HG02852 (cell line): ENCODE data around the gene MPL.
"Not testable (repeated sequence)": the region's sequence is repeated elsewhere in the genome, so short reads cannot be mapped to it uniquely, and the experiment has no call there.

Experiments
- ATAC-seq: cut with Tn5 transposase; IDR thresholded peaks from one replicate; pipeline ENCODE4 v1.9.1; 2021; ENCODE audit warnings: mild to moderate bottlenecking, moderate library complexity; ENCODE audit not compliant: unreplicated experiment

MPL gene

DNA sequence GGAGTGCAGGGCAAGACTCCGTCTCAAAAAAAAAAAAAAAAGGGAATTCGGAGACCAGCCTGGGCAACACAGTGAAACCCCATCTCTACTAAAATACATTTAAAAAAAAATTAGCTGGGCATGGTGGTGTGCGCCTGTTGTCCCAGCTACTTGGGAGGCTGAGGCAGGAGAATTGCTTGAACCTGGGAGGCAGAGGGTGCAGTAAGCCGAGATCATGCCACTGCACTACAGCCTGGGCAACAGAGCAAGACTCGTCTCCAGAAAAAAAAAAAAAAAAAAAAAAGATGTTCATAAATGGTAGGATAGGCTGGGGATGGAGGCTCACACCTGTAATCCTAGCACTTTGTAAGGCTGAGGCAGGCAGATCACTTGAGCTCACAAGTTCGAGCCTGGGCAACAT, 32.2 kb downstream of the MPL start:
- ATAC-seq: not testable (repeated sequence)

GRCh38 chr1:43370564-43370963, 32.9 kb downstream of the MPL start:
- ATAC-seq: no peak

DNA sequence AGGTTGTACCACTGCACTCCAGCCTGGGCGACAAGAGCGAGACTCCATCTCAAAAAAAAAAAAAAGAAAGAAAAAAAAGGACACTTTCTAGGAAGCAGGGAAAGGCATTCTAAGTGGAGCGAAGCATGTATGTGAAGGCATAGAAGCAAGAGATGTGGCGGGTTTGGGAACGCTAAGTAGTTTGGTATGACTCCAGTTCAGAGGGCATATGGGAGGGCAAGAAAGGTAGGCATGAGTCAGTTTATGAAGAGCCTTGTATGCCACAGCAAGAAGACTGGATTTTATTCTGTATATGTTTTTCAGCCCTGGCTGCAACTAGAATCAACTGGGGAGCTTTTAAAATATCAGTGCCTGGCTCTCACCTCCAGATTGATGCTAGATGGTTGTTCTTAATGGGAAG, 34.6 kb downstream of the MPL start:
- ATAC-seq: no peak

- no peak for ATAC-seq
These were observed 35.7 kb downstream of the MPL start for GRCh38 chr1:43373066-43373940.

DNA sequence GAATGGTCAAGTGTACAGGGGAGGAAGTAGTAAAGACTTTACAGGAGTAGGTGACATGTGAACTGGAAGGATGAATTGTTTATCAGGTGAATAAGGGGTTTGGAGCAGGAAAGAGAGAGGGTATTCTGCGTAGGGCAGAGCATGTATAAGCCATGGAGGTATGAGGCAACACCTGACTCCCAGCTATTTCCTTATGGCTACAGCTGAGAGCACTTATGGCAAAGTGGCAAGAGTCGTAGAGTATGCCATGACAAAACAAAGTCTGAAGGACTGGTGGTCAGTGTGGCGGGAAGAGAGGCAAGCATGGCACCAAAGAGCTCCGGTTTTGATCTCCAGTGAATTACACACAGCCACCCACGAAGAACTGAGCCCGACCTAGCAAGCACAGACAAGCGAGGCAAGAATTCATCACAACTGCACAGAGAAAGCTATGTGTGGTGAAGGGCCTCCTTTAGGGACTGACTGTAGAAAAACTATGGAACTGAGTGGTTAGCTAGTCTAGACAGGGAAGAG, 39.2 kb downstream of the MPL start:
- ATAC-seq: no peak

GRCh38 chr1:43377831-43378230, 40.2 kb downstream of the MPL start:
- ATAC-seq: no peak

GRCh38 chr1:43379476-43379875, 41.9 kb downstream of the MPL start:
- ATAC-seq: no peak

DNA sequence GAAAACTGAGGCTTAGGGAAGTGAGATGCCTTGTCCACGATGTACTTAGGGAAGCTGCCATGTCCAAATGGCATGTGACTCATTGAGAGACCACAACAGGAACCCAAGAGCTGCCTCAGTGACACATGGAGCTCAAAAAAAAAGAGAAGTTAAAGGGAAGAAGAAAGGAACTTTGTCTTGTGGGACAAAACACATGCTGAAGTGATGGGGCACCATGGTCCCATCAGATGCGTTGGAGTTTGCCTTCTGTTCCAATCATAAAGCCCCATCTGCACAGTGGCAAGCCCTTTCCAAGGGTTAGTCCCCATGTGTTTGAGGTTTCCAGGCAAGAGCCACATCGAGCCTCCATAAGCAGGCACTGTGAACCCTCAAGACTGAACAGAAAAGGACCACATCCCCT, 44.0 kb downstream of the MPL start:
- no peak for ATAC-seq

GRCh38 chr1:43382027-43382779, 44.6 kb downstream of the MPL start:
- no peak for ATAC-seq

DNA sequence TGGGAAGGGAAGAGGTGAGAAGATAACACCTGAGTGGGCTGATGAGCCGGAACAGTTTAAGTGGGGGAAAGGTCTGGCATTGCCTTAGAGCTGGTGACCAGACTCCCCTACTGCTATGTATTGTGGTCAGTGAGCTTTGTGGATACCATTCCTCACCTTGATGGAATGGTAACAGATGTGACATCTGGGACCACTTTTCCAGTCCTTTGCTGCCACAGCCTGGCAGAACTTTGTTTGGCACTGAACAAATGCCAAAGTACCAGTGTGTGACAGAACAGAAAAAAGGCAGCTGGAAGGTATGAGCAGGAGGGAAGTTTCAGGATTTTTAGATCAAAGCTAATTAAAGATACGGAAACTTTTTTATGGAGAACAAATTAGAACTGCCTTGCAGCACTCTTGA, 45.8 kb downstream of the MPL start:
- ATAC-seq: no peak

DNA sequence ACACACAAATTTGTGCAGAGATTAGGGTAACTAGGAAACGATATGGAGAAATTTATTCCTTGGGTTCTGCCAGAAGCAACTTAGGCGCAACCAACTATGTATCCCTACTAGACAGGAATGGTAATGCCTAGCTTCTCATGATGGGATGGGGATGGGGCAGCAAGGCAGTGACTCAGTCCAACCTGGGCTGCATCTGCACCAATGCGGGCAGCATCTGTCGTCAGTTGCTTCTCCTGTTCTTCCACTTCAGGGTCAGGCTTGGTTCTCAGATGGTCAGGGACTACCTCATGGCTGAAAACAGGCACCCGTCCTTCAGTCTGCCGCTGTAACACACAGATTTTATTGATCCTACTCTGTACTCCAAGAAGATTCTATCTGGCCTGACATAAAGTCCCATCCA, 49.1 kb downstream of the MPL start:
- ATAC-seq: no peak

DNA sequence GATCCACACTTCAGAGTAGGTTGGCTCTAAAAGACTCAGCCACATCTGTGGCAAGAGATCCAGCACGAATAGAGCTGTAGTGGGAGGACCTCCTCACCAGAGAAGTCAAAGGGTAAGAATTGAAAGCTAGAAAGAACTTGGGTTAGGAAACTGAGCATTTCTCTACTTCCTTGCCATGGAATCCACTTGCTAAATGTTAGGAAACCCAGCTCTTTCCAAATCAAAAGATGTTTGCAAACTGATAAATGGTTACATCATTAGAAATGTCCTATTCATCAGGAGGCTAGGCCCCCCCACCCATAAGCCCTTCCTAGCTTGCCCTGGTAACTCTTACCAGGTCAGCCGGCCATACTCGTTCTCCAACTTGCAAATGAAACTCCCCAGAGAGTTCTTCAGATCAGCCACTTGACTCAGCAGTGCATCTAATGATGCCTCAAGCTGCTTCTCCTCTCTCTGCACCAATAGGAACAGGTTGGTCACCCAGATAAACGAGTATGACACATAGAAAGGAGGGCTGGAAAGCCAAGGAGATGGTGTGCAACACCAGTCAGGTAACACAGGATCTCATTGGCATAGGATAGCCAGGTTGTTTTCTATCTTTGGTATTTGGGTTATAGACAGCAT, 50.5 kb downstream of the MPL start:
- ATAC-seq: no peak

DNA sequence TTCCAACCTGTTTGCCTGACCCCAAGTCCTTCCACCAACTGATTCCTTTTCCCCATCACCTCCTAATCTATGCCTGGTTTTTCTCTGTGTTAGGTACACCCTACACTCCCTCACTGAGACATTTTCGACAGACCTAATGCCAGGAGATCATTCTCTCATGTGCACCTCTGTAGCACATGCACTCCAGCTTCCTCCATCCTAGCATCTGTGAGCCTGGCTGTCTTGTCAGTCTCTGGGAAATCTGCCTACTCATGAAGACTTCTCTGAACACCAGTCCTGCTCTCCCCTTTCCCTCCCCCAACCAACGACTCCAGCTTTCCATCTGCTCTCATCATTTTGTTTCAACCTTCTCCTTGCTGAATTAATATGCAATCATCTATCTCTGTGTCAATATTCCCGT, 51.0 kb downstream of the MPL start:
- no peak for ATAC-seq

- ATAC-seq: peak; percentile 87
These were observed 52.0 kb downstream of the MPL start, which contains the start of the genes MED8 and SZT2 for GRCh38 chr1:43389326-43390313. TSS of gene MED8 (minus strand) at chr1:43389800. CDS start at chr1:43389764, 36 bp downstream. TSS of gene SZT2 (plus strand) at chr1:43389899. CDS start at chr1:43389969, 70 bp downstream.

GRCh38 chr1:43392702-43393101, 55.1 kb downstream of the MPL start:
- ATAC-seq: no peak

GRCh38 chr1:43395523-43395922, 57.9 kb downstream of the MPL start:
- ATAC-seq: no peak

GRCh38 chr1:43396059-43396458, 58.4 kb downstream of the MPL start:
- no peak for ATAC-seq

- ATAC-seq: no peak
These were observed 60.6 kb downstream of the MPL start for GRCh38 chr1:43398227-43398626.

DNA sequence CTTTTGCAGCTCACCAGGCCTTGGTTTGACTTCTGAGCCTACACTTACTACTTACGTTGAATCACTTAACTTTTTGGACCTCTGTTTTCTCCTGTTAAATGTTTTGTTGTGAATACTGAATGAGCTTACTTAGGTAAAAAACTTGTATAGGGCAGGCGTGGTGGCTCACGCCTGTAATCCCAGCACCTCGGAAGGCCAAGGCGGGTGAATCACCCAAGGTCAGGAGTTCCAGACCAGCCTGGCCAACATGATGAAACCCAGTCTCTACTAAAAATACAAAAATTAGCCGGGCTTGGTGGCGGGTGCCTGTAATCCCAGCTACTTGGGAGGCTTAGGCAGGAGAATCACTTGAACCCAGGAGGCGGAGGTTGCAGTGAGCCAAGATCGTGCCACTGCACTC, 62.8 kb downstream of the MPL start:
- ATAC-seq: not testable (repeated sequence)
